RWPE1 (cell line): ENCODE data around the gene ZDHHC5.

Experiments used
- CTCF ChIA-PET: fragments of 350-600 bp; sonication (Branson Sonifier 250); formaldehyde crosslinking; extraction: SDS; loops from one replicate; lab custom pipeline; 2021; lab: Yijun Ruan, JAX
- POLR2A ChIA-PET: fragments of 400-600 bp; formaldehyde crosslinking; extraction: SDS; loops from one replicate; lab custom pipeline; 2020; ENCODE audit warnings: antibody characterized with exemption; ENCODE audit not compliant: low non-redundant PET; lab: Yijun Ruan, JAX
- DNase-seq: peaks from one replicate; pipeline ENCODE4 v3.0.0; 2012; ENCODE audit warnings: low spot score
- H3K27ac ChIP-seq: fragments of 450-650 bp; 2 replicates; pipeline ENCODE4 v1.5.1; 2017
- TF ChIP-seq, protein P1 (sequence below): fragments of 450-650 bp; conservative IDR thresholded peaks from 2 replicates; pipeline ENCODE4 v1.5.1; 2017; ENCODE audit warnings: low read depth, mild to moderate bottlenecking

The ZDHHC5 gene

DNA sequence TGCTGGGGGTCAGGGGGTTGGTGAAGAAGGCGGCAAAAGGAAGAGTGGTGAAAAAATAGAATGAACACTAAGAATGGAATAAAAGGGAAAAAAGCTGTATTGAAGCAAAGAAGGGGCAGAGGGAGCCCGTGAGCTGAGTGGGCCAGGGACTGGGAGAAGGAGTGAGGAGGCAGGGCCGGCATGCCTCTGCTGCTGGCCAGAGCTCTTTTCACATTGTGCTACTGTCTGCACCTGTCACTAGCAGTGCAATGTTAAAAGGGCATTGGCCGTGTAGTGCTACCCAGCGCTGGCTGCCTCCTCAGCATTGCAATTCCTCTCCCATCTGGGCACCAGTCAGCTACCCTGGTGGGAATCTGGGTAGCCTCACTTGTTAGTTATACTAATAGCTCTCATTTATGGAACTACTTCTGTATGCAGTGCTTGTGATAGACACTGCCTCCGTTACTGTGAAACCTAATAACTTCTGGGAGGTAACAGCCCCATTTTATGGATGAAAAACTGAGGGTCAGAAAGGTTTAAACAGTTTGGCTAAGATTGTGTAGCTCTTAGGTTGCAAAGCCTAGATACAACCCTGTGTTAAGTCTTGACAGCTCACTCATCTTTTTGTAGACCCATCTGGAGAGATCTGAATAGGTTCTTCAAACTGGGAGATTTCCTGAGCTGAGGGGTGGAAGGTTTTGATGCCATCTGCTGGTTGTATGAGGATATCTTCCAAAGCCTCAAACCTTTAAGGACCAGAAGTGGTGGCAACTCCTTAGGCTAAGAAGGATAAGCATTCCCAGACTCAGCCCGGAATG lies 26.7 kb upstream of the ZDHHC5 start:
- POLR2A ChIA-PET, result interaction anchor here (0.6 kb wide), 3 partner anchors 20 to 1979 kb away, joined by 3 to 8 read pairs (median 5); no protein-coding TSS in a partner anchor
- CTCF ChIA-PET, result interaction anchor here (0.5 to 5.5 kb wide), 14 partner anchors 26 to 936 kb away, joined by 3 to 72 read pairs (median 3); partner anchors contain the start of genes RTN4RL2 and UBE2L6
- H3K27ac ChIP-seq, result peak overlapping the region; percentile 84
- TF ChIP-seq, protein P1, sequence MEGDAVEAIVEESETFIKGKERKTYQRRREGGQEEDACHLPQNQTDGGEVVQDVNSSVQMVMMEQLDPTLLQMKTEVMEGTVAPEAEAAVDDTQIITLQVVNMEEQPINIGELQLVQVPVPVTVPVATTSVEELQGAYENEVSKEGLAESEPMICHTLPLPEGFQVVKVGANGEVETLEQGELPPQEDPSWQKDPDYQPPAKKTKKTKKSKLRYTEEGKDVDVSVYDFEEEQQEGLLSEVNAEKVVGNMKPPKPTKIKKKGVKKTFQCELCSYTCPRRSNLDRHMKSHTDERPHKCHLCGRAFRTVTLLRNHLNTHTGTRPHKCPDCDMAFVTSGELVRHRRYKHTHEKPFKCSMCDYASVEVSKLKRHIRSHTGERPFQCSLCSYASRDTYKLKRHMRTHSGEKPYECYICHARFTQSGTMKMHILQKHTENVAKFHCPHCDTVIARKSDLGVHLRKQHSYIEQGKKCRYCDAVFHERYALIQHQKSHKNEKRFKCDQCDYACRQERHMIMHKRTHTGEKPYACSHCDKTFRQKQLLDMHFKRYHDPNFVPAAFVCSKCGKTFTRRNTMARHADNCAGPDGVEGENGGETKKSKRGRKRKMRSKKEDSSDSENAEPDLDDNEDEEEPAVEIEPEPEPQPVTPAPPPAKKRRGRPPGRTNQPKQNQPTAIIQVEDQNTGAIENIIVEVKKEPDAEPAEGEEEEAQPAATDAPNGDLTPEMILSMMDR, result peak; percentile 66
- peak; percentile 61 for DNase-seq

DNA sequence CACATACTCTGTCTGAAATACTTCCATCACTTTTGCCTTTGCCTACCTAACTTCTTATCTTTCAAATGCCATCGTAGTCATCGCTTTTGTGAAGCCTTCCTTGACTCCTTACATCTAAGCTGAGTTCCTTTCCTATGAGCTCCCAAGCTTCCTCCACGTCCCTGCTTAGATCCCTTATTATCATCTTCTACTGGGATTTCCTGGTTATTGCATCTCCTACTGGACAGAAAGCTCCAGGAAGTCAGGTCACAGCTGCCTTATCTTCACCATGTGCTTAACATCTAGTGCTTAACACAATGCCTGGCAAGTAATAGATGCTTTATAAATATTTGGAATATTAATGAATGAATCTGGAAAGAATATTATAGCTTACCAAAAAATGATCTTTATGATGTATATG lies 24.1 kb upstream of the ZDHHC5 start:
- TF ChIP-seq, protein P1, result no peak
- CTCF ChIA-PET, result interaction anchor here (0.6 to 5.5 kb wide), 12 partner anchors 12 to 298 kb away, joined by 3 to 72 read pairs (median 6); partner anchors contain the start of genes CLP1 and UBE2L6
- POLR2A ChIA-PET, result no interaction called here
- no peak for DNase-seq
- H3K27ac ChIP-seq, result no peak overlapping the region

DNA sequence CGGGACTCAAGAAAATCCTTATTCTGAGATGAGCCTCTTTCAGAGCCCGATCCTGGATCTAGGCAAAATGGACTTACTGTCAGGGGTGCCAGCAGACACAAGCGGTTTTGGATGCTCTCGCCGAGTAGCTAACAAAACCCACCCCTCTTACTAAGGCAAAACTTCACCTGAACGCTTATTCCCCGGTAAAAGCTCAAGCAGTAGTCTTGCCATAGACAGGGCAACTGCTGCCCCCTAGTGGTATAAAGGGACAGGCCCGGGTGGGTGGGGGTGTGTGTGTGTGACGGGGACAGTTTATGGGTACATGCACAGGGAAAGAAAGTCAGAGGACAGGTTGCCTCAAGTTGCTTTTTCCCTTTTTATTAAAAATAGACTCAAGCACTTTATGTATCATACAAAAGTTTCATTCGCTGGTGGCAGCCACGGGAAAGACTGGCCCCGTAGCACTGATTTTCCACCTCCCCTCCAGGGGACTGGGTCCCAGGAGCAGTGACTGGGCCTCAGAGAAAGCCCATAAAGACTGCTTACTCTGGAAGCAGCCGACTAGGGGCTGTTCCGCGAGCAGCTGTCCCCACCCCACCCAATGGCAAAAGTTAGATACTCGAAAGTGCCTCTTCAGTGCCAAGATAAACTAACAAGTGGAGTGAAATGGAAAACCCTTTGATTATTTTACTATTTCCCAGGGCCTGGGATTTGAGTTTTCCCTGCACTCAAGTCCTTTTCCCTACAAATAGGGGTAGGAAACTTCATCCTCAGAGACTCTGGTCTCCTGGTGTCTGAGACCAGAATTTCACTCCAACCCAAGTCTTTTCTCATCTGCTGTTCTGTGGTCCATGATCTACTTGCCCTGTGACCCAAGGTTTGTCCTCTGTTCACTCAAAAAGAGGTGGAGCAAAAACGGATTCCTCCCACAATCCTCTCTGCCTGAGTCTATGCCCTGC lies 22.9 kb upstream of the ZDHHC5 start:
- POLR2A ChIA-PET, result interaction anchor here (0.6 kb wide), 1 partner anchor 111 kb away, joined by 3 read pairs; no protein-coding TSS in a partner anchor
- CTCF ChIA-PET, result interaction anchor here (0.5 to 5.5 kb wide), 23 partner anchors 9 to 483 kb away, joined by 3 to 72 read pairs (median 4); partner anchors contain the start of genes CLP1 and UBE2L6
- TF ChIP-seq, protein P1, result peak; percentile 86
- H3K27ac ChIP-seq, result peak overlapping the region; percentile 39
- DNase-seq, result peak; percentile 75

DNA sequence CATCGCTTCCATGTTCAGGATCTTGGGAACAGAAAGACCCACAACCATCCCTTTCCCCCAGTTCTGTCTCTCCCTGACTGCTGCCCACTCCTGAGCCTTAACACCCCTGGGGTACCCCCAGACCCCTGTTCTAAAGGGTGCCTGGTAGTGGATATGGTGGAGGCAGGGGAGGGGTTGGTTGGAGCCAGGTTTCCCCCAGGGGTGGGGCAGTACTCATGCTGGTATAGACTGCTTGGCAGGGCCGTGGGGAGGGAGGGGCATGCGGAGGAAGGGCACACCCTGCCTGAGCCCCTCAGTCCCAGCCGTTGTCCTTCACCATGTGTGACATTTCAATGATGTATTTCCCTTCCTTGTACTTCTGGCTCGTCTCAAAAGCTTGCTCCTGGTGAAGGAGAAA lies 22.2 kb upstream of the ZDHHC5 start:
- TF ChIP-seq, protein P1, result no peak
- DNase-seq, result no peak
- ChIA-PET CTCF (interaction anchor here (0.6 to 5.5 kb wide), 5 partner anchors 71 to 188 kb away, joined by 3 to 72 read pairs (median 5); partner anchors contain the start of gene UBE2L6), POLR2A (no interaction called here)
- no peak overlapping the region for H3K27ac ChIP-seq

DNA sequence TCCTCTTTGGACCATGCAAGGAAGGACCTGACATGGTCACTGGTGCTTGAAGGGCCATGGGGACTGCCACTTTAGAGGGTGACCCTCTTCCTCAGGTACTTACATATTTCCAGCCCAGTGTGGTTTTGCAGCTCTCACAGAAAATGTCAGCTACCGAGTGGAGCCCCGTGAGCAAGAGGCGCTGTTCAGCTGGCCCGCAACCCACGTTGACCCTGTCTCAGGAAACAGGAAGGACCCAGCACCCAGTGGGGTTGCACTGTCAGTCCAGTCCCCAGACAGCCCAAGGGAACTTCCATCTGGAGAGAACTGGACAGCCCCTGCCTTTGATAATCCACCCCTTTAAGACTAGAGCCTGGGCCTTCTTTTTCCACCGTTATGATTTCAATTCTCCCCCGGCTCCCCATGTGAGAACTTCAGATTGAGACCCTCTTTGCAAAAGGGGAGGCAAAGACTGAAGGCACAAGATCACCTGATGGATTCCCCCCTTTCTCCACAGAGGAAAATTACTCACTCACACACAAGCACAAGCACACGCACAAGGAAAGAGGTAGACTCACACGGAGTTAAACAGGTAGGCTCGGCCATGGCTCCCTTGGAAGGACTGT lies 21.6 kb upstream of the ZDHHC5 start:
- TF ChIP-seq, protein P1, result no peak
- DNase-seq, result no peak
- POLR2A ChIA-PET, result no interaction called here
- CTCF ChIA-PET, result interaction anchor here (0.6 to 1.1 kb wide), 4 partner anchors 77 to 188 kb away, joined by 3 to 4 read pairs (median 4); partner anchors contain the start of gene UBE2L6
- no peak overlapping the region for H3K27ac ChIP-seq
